ENCODE data around the gene NSD1.

NSD1 gene

GRCh38 chr5:177198738-177199137 lies 65.2 kb downstream of the NSD1 start:
- Histone ChIP-seq H3K36me3 (ENCODE audit: control insufficient read depth in 2 of 2, insufficient read depth in 2 of 2, low read length in 2 of 2) (peaks cover 9 to 11% of the 10 kb centered on the region in 2 donors), H3K27me3 (ENCODE audit: control insufficient read depth in 1 of 2, insufficient read depth in 2 of 2, low read length in 2 of 2) (no peaks in the 10 kb centered on the region), H3K4me1 (ENCODE audit: control insufficient read depth, insufficient read depth, low read length) (no peaks in the 10 kb centered on the region), H3K27ac (ENCODE audit: low read length) (no peak overlapping the region), H3K4me3 (ENCODE audit: low read length in 2 of 2) (no peak overlapping the region), H3K9ac (ENCODE audit: low read length in 2 of 2) (no peak overlapping the region), H3K9me3 (ENCODE audit: control insufficient read depth in 2 of 2, low read length in 2 of 2) (no peaks in the 10 kb centered on the region)

DNA sequence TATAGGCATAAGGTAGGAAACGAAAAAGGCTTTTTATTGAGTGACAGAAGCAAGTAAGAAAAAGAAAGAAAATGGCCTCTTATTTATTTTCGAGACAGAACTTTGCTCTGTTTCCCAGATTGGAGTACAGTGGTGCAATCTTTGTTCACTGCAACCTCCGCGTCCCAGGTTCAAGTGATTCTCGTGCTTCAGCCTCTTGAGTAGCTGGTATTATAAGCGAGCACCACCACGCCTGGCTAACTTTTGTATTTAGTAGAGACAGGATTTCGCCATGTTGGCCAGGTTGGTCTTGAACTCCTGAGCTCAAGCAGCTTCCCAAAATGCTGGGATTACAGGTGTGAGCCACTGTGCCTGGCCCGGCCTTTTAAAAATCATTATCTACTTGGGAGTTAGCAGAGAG lies 70.7 kb downstream of the NSD1 start:
- no peak overlapping the region for H3K9ac ChIP-seq (ENCODE audit: low read length in 2 of 2)
- H3K27me3 ChIP-seq (ENCODE audit: control insufficient read depth in 1 of 2, insufficient read depth in 2 of 2, low read length in 2 of 2): no peaks in the 10 kb centered on the region
- H3K36me3 ChIP-seq (ENCODE audit: control insufficient read depth in 2 of 2, insufficient read depth in 2 of 2, low read length in 2 of 2): peaks cover 9 to 17% of the 10 kb centered on the region in 2 donors
- no peaks in the 10 kb centered on the region for H3K4me1 ChIP-seq (ENCODE audit: control insufficient read depth, insufficient read depth, low read length)
- H3K4me3 ChIP-seq (ENCODE audit: low read length in 2 of 2): no peak overlapping the region
- H3K27ac ChIP-seq (ENCODE audit: low read length): no peak overlapping the region
- no peaks in the 10 kb centered on the region for H3K9me3 ChIP-seq (ENCODE audit: control insufficient read depth in 2 of 2, low read length in 2 of 2)

GRCh38 chr5:177209610-177210009 lies 76.0 kb downstream of the NSD1 start:
- H3K4me1 ChIP-seq (ENCODE audit: control insufficient read depth, insufficient read depth, low read length): no peaks in the 10 kb centered on the region
- peaks cover 26 to 34% of the 10 kb centered on the region in 2 donors for H3K36me3 ChIP-seq (ENCODE audit: control insufficient read depth in 2 of 2, insufficient read depth in 2 of 2, low read length in 2 of 2)
- H3K27ac ChIP-seq (ENCODE audit: low read length): no peak overlapping the region
- H3K9me3 ChIP-seq (ENCODE audit: control insufficient read depth in 2 of 2, low read length in 2 of 2): no peaks in the 10 kb centered on the region
- H3K9ac ChIP-seq (ENCODE audit: low read length in 2 of 2): no peak overlapping the region
- H3K4me3 ChIP-seq (ENCODE audit: low read length in 2 of 2): no peak overlapping the region
- H3K27me3 ChIP-seq (ENCODE audit: control insufficient read depth in 1 of 2, insufficient read depth in 2 of 2, low read length in 2 of 2): no peaks in the 10 kb centered on the region

GRCh38 chr5:177212242-177212641 lies 78.7 kb downstream of the NSD1 start:
- peaks cover 30 to 31% of the 10 kb centered on the region in 2 donors for H3K36me3 ChIP-seq (ENCODE audit: control insufficient read depth in 2 of 2, insufficient read depth in 2 of 2, low read length in 2 of 2)
- no peak overlapping the region for H3K27ac ChIP-seq (ENCODE audit: low read length)
- H3K9me3 ChIP-seq (ENCODE audit: control insufficient read depth in 2 of 2, low read length in 2 of 2): no peaks in the 10 kb centered on the region
- no peaks in the 10 kb centered on the region for H3K4me1 ChIP-seq (ENCODE audit: control insufficient read depth, insufficient read depth, low read length)
- H3K9ac ChIP-seq (ENCODE audit: low read length in 2 of 2): no peak overlapping the region
- H3K4me3 ChIP-seq (ENCODE audit: low read length in 2 of 2): no peak overlapping the region
- no peaks in the 10 kb centered on the region for H3K27me3 ChIP-seq (ENCODE audit: control insufficient read depth in 1 of 2, insufficient read depth in 2 of 2, low read length in 2 of 2)

DNA sequence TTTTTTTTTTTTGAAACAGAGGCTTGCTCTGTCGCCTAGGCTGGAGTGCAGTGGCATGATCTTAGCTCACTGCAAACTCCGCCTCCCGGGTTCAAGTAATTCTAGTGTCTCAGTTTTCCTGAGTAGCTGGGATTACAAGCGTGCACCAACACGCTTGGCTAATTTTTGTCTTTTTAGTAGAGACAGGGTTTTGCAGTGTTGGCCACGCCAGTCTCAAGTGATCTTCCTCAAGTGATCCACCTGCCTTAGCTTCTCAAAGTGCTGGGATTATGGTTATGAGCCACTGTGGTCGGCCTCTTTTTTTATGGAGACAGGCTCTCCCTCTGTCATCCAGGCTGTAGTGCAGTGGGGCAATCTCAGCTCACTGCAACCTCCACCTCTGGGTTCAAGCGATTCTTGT lies 87.0 kb downstream of the NSD1 start:
- Histone ChIP-seq H3K9ac (ENCODE audit: low read length in 2 of 2) (no peak overlapping the region), H3K36me3 (ENCODE audit: control insufficient read depth in 2 of 2, insufficient read depth in 2 of 2, low read length in 2 of 2) (peaks cover 0 to 3% of the 10 kb centered on the region in 2 donors), H3K27me3 (ENCODE audit: control insufficient read depth in 1 of 2, insufficient read depth in 2 of 2, low read length in 2 of 2) (no peaks in the 10 kb centered on the region)

GRCh38 chr5:177222269-177222668 lies 88.7 kb downstream of the NSD1 start:
- Histone ChIP-seq H3K4me3 (ENCODE audit: low read length in 2 of 2) (no peak overlapping the region), H3K27me3 (ENCODE audit: control insufficient read depth in 1 of 2, insufficient read depth in 2 of 2, low read length in 2 of 2) (no peaks in the 10 kb centered on the region), H3K9me3 (ENCODE audit: control insufficient read depth in 2 of 2, low read length in 2 of 2) (no peaks in the 10 kb centered on the region), H3K36me3 (ENCODE audit: control insufficient read depth in 2 of 2, insufficient read depth in 2 of 2, low read length in 2 of 2) (peaks cover 0 to 3% of the 10 kb centered on the region in 2 donors), H3K4me1 (ENCODE audit: control insufficient read depth, insufficient read depth, low read length) (no peaks in the 10 kb centered on the region), H3K27ac (ENCODE audit: low read length) (no peak overlapping the region), H3K9ac (ENCODE audit: low read length in 2 of 2) (no peak overlapping the region)

More for the DNA sequence above, 87.0 kb downstream of the NSD1 start:
- Histone ChIP-seq H3K27ac (ENCODE audit: low read length) (no peak overlapping the region), H3K4me3 (ENCODE audit: low read length in 2 of 2) (no peak overlapping the region), H3K4me1 (ENCODE audit: control insufficient read depth, insufficient read depth, low read length) (no peaks in the 10 kb centered on the region), H3K9me3 (ENCODE audit: control insufficient read depth in 2 of 2, low read length in 2 of 2) (no peaks in the 10 kb centered on the region)

DNA sequence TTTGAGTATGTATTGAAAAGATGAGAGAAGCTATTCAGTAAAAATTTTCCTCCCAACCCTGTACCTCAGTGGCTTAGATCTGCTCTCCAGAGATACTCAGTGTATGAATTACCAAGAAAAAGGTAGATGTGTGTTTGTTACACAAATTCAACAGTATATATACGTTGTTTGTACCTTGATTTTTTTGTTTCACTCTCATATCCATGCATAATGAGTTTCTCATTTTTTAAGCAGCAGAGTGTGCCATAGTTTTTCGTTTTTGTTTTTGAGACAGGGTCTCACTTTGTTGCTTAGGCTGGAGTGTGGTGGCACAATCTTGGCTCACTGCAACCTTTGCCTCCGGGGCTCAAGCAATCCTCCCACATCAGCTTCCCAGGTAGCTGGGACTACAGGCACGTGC lies 92.2 kb downstream of the NSD1 start:
- H3K27me3 ChIP-seq (ENCODE audit: control insufficient read depth in 1 of 2, insufficient read depth in 2 of 2, low read length in 2 of 2): no peaks in the 10 kb centered on the region
- no peaks in the 10 kb centered on the region for H3K4me1 ChIP-seq (ENCODE audit: control insufficient read depth, insufficient read depth, low read length)
- peaks cover 0 to 5% of the 10 kb centered on the region in 2 donors for H3K36me3 ChIP-seq (ENCODE audit: control insufficient read depth in 2 of 2, insufficient read depth in 2 of 2, low read length in 2 of 2)
- no peak overlapping the region for H3K27ac ChIP-seq (ENCODE audit: low read length)
- H3K9ac ChIP-seq (ENCODE audit: low read length in 2 of 2): no peak overlapping the region
- H3K9me3 ChIP-seq (ENCODE audit: control insufficient read depth in 2 of 2, low read length in 2 of 2): no peaks in the 10 kb centered on the region
- H3K4me3 ChIP-seq (ENCODE audit: low read length in 2 of 2): no peak overlapping the region

DNA sequence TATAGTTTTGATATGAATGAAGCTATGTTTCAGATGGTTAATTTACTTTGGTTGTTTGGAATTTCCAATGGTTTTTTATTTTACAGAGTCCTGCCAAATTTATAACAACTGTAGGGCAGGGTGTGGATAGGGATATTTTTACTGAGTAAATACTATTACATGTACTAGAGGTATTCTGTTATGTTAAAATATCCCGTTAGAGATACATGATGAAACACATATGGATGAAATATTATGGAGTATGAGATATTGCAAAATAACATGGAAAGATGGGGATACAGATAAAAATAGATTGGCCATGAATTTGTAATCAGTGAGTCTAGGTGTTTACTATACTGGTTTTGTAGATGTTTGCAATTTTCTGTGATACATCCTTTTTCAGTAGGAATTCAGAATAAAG lies 93.3 kb downstream of the NSD1 start:
- no peaks in the 10 kb centered on the region for H3K9me3 ChIP-seq (ENCODE audit: control insufficient read depth in 2 of 2, low read length in 2 of 2)
- H3K4me3 ChIP-seq (ENCODE audit: low read length in 2 of 2): no peak overlapping the region
- H3K4me1 ChIP-seq (ENCODE audit: control insufficient read depth, insufficient read depth, low read length): no peaks in the 10 kb centered on the region
- H3K36me3 ChIP-seq (ENCODE audit: control insufficient read depth in 2 of 2, insufficient read depth in 2 of 2, low read length in 2 of 2): peaks cover 0 to 5% of the 10 kb centered on the region in 2 donors
- H3K27me3 ChIP-seq (ENCODE audit: control insufficient read depth in 1 of 2, insufficient read depth in 2 of 2, low read length in 2 of 2): no peaks in the 10 kb centered on the region
- no peak overlapping the region for H3K9ac ChIP-seq (ENCODE audit: low read length in 2 of 2)
- H3K27ac ChIP-seq (ENCODE audit: low read length): no peak overlapping the region

DNA sequence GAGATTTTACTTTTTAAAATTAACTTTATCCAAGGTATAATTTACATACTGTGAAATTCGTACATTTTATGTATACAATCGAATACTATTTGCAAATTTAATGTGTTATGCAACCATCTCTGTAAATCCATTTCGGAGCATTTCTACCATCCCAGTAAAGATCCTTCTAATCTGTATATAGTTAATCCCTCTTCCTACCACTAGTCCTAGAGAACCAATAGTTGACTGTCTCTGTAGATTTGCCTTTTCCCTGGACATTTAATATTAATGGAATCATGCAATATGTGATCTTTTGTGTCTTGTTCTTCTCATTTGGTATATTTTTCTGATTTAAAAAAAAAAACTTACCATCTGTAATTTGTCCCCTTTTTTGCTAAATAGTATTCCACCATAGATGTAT lies 95.2 kb downstream of the NSD1 start:
- no peak overlapping the region for H3K27ac ChIP-seq (ENCODE audit: low read length)
- H3K4me3 ChIP-seq (ENCODE audit: low read length in 2 of 2): no peak overlapping the region
- no peaks in the 10 kb centered on the region for H3K27me3 ChIP-seq (ENCODE audit: control insufficient read depth in 1 of 2, insufficient read depth in 2 of 2, low read length in 2 of 2)
- no peaks in the 10 kb centered on the region for H3K4me1 ChIP-seq (ENCODE audit: control insufficient read depth, insufficient read depth, low read length)
- no peaks in the 10 kb centered on the region for H3K9me3 ChIP-seq (ENCODE audit: control insufficient read depth in 2 of 2, low read length in 2 of 2)
- H3K36me3 ChIP-seq (ENCODE audit: control insufficient read depth in 2 of 2, insufficient read depth in 2 of 2, low read length in 2 of 2): peaks cover 0 to 5% of the 10 kb centered on the region in 2 donors
- H3K9ac ChIP-seq (ENCODE audit: low read length in 2 of 2): no peak overlapping the region

- no peaks in the 10 kb centered on the region for H3K27me3 ChIP-seq (ENCODE audit: control insufficient read depth in 1 of 2, insufficient read depth in 2 of 2, low read length in 2 of 2)
- H3K36me3 ChIP-seq (ENCODE audit: control insufficient read depth in 2 of 2, insufficient read depth in 2 of 2, low read length in 2 of 2): peaks cover 0 to 5% of the 10 kb centered on the region in 2 donors
- H3K9ac ChIP-seq (ENCODE audit: low read length in 2 of 2): no peak overlapping the region
- H3K27ac ChIP-seq (ENCODE audit: low read length): no peak overlapping the region
- no peaks in the 10 kb centered on the region for H3K9me3 ChIP-seq (ENCODE audit: control insufficient read depth in 2 of 2, low read length in 2 of 2)
- H3K4me3 ChIP-seq (ENCODE audit: low read length in 2 of 2): no peak overlapping the region
- H3K4me1 ChIP-seq (ENCODE audit: control insufficient read depth, insufficient read depth, low read length): no peaks in the 10 kb centered on the region
Observed at GRCh38 chr5:177230660-177231059, 97.1 kb downstream of the NSD1 start.

- Histone ChIP-seq H3K36me3 (ENCODE audit: control insufficient read depth in 2 of 2, insufficient read depth in 2 of 2, low read length in 2 of 2) (peaks cover under 1 to 7% of the 10 kb centered on the region in 2 donors), H3K9me3 (ENCODE audit: control insufficient read depth in 2 of 2, low read length in 2 of 2) (no peaks in the 10 kb centered on the region), H3K27me3 (ENCODE audit: control insufficient read depth in 1 of 2, insufficient read depth in 2 of 2, low read length in 2 of 2) (no peaks in the 10 kb centered on the region), H3K27ac (ENCODE audit: low read length) (no peak overlapping the region), H3K9ac (ENCODE audit: low read length in 2 of 2) (no peak overlapping the region), H3K4me1 (ENCODE audit: control insufficient read depth, insufficient read depth, low read length) (no peaks in the 10 kb centered on the region), H3K4me3 (ENCODE audit: low read length in 2 of 2) (no peak overlapping the region)
Observed at GRCh38 chr5:177231479-177232250, 98.1 kb downstream of the NSD1 start.
